ENCODE measurements around the gene PCCA.

DNA sequence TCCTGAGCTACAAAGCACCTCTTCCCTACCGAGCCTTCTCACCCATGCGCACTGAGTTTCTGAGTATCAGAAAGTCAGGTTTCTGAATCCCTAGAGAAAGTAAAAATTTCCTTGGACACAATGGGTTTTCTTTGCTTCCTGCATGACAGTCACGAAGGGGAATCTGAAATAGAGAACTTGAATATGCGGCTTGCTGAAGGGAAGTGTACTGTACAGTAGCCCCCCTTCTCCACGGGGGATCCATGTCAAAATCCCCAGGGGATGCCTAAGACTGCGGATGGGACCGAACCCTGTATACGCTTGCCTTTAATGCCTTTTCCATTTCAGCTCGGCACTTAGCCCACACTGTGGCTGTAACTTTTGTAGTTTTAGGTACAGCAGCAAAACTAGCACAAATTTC, 391.8 kb downstream of the PCCA start:
- TF ChIP-seq, protein P1, sequence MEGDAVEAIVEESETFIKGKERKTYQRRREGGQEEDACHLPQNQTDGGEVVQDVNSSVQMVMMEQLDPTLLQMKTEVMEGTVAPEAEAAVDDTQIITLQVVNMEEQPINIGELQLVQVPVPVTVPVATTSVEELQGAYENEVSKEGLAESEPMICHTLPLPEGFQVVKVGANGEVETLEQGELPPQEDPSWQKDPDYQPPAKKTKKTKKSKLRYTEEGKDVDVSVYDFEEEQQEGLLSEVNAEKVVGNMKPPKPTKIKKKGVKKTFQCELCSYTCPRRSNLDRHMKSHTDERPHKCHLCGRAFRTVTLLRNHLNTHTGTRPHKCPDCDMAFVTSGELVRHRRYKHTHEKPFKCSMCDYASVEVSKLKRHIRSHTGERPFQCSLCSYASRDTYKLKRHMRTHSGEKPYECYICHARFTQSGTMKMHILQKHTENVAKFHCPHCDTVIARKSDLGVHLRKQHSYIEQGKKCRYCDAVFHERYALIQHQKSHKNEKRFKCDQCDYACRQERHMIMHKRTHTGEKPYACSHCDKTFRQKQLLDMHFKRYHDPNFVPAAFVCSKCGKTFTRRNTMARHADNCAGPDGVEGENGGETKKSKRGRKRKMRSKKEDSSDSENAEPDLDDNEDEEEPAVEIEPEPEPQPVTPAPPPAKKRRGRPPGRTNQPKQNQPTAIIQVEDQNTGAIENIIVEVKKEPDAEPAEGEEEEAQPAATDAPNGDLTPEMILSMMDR (IDR thresholded peaks at IDR 0.05): no peak
- no peak for TF ChIP-seq POLR2A (IDR thresholded peaks at IDR 0.05)
- TF ChIP-seq POLR2AphosphoS5 (IDR thresholded peaks at IDR 0.05): no peak
- no peak for TF ChIP-seq EP300 (IDR thresholded peaks at IDR 0.05)

All from suprapubic skin (tissue), 4 donors.